GM12878 (cell line): ENCODE measurements around the gene ZNRF3. TPM values are rescaled to one million over a fixed set of nuclear protein-coding genes. Genes with fewer than 3 reads are reported as not detected.
"Not testable (repeated sequence)": the region's sequence is repeated elsewhere in the genome, so short reads cannot be mapped to it uniquely, and the experiment has no call there.

ENCODE experiments used
- ATAC-seq: fragments of 200-7000 bp; cut with Tn5 transposase; 3 replicates; pipeline ENCODE4 v1.9.1; 2020; ENCODE audit warnings: mild to moderate bottlenecking, moderate library complexity
- BruUV-seq: library from RNA; stranded (reverse); fragments of 400-500 nt; replicated peaks from 2 replicates; lab custom pipeline; 2021; lab: Mats Ljungman, UMichigan
- CTCF ChIA-PET: fragments of 300-600 bp; sonication (Branson Sonifier 250); formaldehyde crosslinking; extraction: SDS; loops from one replicate; lab custom pipeline; 2021; ENCODE audit warnings: inconsistent platforms; lab: Yijun Ruan, JAX
- POLR2A ChIA-PET: fragments of 350-600 bp; formaldehyde crosslinking; extraction: SDS; loops from one replicate; lab custom pipeline; 2021; ENCODE audit warnings: inconsistent platforms; lab: Charles Lee
- RAD21 ChIA-PET: fragments of 300-600 bp; sonication (Branson Sonifier 250); formaldehyde crosslinking; loops from one replicate; lab custom pipeline; 2023; ENCODE audit warnings: antibody characterized with exemption; ENCODE audit not compliant: unreplicated experiment; lab: Charles Lee
- SMC1A ChIA-PET: fragments of 300-600 bp; sonication (Branson Sonifier 250); formaldehyde crosslinking; loops from one replicate; lab custom pipeline; 2023; ENCODE audit not compliant: unreplicated experiment, uncharacterized antibody; lab: Charles Lee
- DNase-seq: peaks from one replicate; pipeline ENCODE4 v3.0.0-alpha.2; 2011; ENCODE audit warnings: low read depth, low spot score
- FAIRE-seq: peaks from 3 replicates; lab custom pipeline; 2011; peaks lifted over from hg19 to GRCh38; lab: Jason Lieb, UNC
- H2AFZ ChIP-seq: 2 replicates; pipeline ENCODE4 v1.6.0; 2011; ENCODE audit warnings: low read depth, low read length, control low read depth; ENCODE audit not compliant: control insufficient read depth
- H3K27ac ChIP-seq: 2 replicates; pipeline ENCODE4 v1.5.1; 2011; ENCODE audit warnings: control low read depth; ENCODE audit not compliant: control insufficient read depth, insufficient read depth
- H3K27me3 ChIP-seq, 2 experiments: replicated peaks in 1 of 2; 2 replicates each; pipeline versions ENCODE4 v1.6.0 to v1.6.1; 2011; ENCODE audit warnings: low read length in 1 of 2; ENCODE audit not compliant: control insufficient read depth in 2 of 2, insufficient read depth in 2 of 2
- H3K36me3 ChIP-seq, 2 experiments: 2 replicates each; pipeline ENCODE4 v1.5.1; 2011; ENCODE audit warnings: low read length in 1 of 2; ENCODE audit not compliant: control insufficient read depth in 2 of 2, insufficient read depth in 2 of 2
- H3K4me1 ChIP-seq: 2 replicates; pipeline ENCODE4 v1.6.1; 2011; ENCODE audit warnings: mild to moderate bottlenecking, low read length, moderate library complexity, mixed read lengths; ENCODE audit not compliant: control insufficient read depth, insufficient read depth
- H3K4me2 ChIP-seq: 2 replicates; pipeline ENCODE4 v1.6.0; 2011; ENCODE audit warnings: control low read depth; ENCODE audit not compliant: control insufficient read depth, insufficient read depth
- H3K4me3 ChIP-seq: fragments of 200-600 bp; sonication (generic); 2 replicates; pipeline ENCODE4 v1.5.1; 2016
- H3K79me2 ChIP-seq: 2 replicates; pipeline ENCODE4 v1.6.0; 2011; ENCODE audit warnings: low read length; ENCODE audit not compliant: control insufficient read depth, insufficient read depth
- H3K9ac ChIP-seq: 2 replicates; pipeline ENCODE4 v1.8.0; 2011; ENCODE audit warnings: low read length, control low read depth, mixed read lengths; ENCODE audit not compliant: control insufficient read depth, insufficient read depth
- H3K9me3 ChIP-seq: replicated peaks from 3 replicates; pipeline ENCODE4 v1.5.1; 2011; ENCODE audit warnings: mild to moderate bottlenecking, low read length; ENCODE audit not compliant: control insufficient read depth, insufficient read depth
- H4K20me1 ChIP-seq: 2 replicates; pipeline ENCODE4 v1.6.0; 2011; ENCODE audit not compliant: control insufficient read depth, insufficient read depth
- BMI1 ChIP-seq: fragments of 450-650 bp; IDR thresholded peaks from 2 replicates; pipeline ENCODE4 v1.6.1; 2016; ENCODE audit warnings: mild to moderate bottlenecking, moderate library complexity, borderline replicate concordance
- CHD2 ChIP-seq: IDR thresholded peaks from 2 replicates; pipeline ENCODE4 v1.6.1; 2011; ENCODE audit warnings: low read depth, low read length, improper control_type of control experiment, borderline replicate concordance
- GABPA ChIP-seq: IDR thresholded peaks from 2 replicates; pipeline ENCODE4 v1.6.1; 2014; ENCODE audit warnings: antibody characterized with exemption, low read depth, mild to moderate bottlenecking, inconsistent platforms
- STAT1 ChIP-seq: fragments of 450-650 bp; conservative IDR thresholded peaks from 2 replicates; pipeline ENCODE4 v1.6.1; 2014; ENCODE audit warnings: antibody characterized with exemption, mild to moderate bottlenecking
- TCF7 ChIP-seq: IDR thresholded peaks from 2 replicates; pipeline ENCODE4 v1.6.1; 2014; ENCODE audit warnings: antibody characterized with exemption, borderline replicate concordance
- ZNF217 ChIP-seq: fragments of 450-650 bp; IDR thresholded peaks from 2 replicates; pipeline ENCODE4 v1.6.1; 2017; ENCODE audit warnings: antibody characterized with exemption, mild to moderate bottlenecking
- WGBS: methylation state at CpG from one replicate; pipeline ENCODE4 v1.1.6; 2016; ENCODE audit warnings: low lambda C conversion rate; ENCODE audit not compliant: insufficient replicate concordance, insufficient coverage; ENCODE audit errors: missing lambda C conversion rate; 5-methylcytosine and 5-hydroxymethylcytosine counted together
- in situ Hi-C: fragments of 300-500 bp; cut with MboI; formaldehyde crosslinking; loops from 9 replicates; pipeline ENCODE4 v1.14.3; 2018; ENCODE audit warnings: mixed read lengths
- intact Hi-C: fragments of 100-400 bp; cut with micrococcal nuclease; formaldehyde crosslinking; loops from one replicate; pipeline ENCODE4 v1.14.2; 2022; ENCODE audit not compliant: unreplicated experiment
- polyA plus RNA-seq, 11 experiments: library from polyadenylated mRNA; depleted of rRNA in 4 of 11; unstranded in 6 of 11; stranded (reverse) in 5 of 11; fragments of >200 nt; fragmentation: Nextera tagmentation in 4 of 11; fragmentation: Illumina TruSeq in 1 of 11; extraction: Ambion mirVana in 4 of 11; extraction: Trizol in 1 of 11; gene quantifications; 1 replicate in 1 of 11; 2 replicates in 10 of 11; pipeline versions ENCODE4 v1.2.1 to v1.2.3, GENCODE V29; 2011 to 2016; ENCODE audit warnings: inconsistent platforms in 2 of 11, missing spikeins in 2 of 11, low read depth in 1 of 11
- total RNA-seq, 4 experiments: library from RNA; depleted of rRNA in 3 of 4; stranded (reverse); fragments of >200 nt in 3 of 4; fragmentation: Illumina TruSeq in 1 of 4; extraction: Trizol in 1 of 4; gene quantifications; 2 replicates each; pipeline versions ENCODE4 v1.2.1 to v1.2.3, GENCODE V29; 2013 to 2021
- TF ChIP-seq, protein P1 (sequence below): fragments of 450-650 bp; IDR thresholded peaks from 2 replicates; pipeline ENCODE4 v1.6.1; 2018; ENCODE audit warnings: borderline replicate concordance, mild to moderate bottlenecking; ENCODE audit not compliant: partially characterized antibody
- TF ChIP-seq, protein P2 (sequence below): IDR thresholded peaks from 2 replicates; pipeline ENCODE4 v1.6.1; 2011; ENCODE audit warnings: low read depth, mild to moderate bottlenecking, low read length, moderate library complexity, borderline replicate concordance; ENCODE audit errors: extremely low read depth
- TF ChIP-seq, protein P3 (sequence below): fragments of 450-650 bp; IDR thresholded peaks from 2 replicates; pipeline ENCODE4 v1.6.1; 2017; ENCODE audit warnings: low read depth, mild to moderate bottlenecking, moderate library complexity

Gene ZNRF3
- total and polyA plus RNA-seq, 10 of the 15 experiments (the other 5 are each of a cell fraction or from before 2014, with no cell fraction given): 0.05 to 2.4 (median 0.46) TPM

DNA sequence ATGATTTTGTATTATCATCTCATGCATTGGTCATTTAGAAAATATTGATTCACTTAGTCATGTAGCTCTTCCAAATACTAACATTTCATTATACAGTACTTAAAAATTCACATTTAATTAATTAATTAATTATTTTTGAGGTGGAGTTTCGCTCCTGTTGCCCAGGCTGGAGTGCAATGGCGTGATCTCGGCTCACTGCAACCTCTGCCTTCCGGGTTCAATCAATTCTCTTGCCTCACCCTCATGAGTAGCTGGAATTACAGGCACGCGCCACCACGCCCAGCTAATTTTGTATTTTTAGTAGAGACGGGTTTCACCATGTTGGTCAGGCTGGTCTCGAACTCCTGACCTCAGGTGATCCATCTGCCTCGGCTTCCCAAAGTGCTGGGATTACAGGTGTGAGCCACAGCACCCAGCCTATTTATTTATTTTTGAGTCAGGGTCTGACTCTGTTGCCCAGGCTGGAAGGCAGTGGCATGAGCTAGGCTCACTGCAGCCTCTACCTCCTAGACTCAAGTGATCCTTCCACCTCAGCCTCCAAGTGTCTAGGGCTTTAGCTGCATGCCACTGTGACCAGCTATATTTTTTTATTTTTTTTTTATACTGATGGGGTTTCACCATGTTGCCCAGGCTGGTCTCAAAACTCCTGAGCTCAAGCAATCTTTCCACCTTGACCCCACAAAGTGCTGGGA is 65.6 kb downstream of the ZNRF3 start:
- SMC1A ChIA-PET: interaction anchor here (0.6 to 2.9 kb wide), 12 partner anchors 10 to 92 kb away, joined by 3 to 8 read pairs (median 3); no protein-coding TSS in a partner anchor
- FAIRE-seq, H3K9ac ChIP-seq, H3K4me1 ChIP-seq, BruUV-seq, H3K36me3 ChIP-seq, H3K4me2 ChIP-seq, DNase-seq, H2AFZ ChIP-seq, H3K27me3 ChIP-seq, H3K27ac ChIP-seq, in situ Hi-C loops, intact Hi-C loops, H3K79me2 ChIP-seq, ATAC-seq, H4K20me1 ChIP-seq, H3K4me3 ChIP-seq, H3K9me3 ChIP-seq: not testable (repeated sequence)
- POLR2A ChIA-PET: interaction anchor here (0.8 to 1.1 kb wide), 3 partner anchors 12 to 66 kb away, joined by 3 to 4 read pairs (median 3); no protein-coding TSS in a partner anchor
- RAD21 ChIA-PET: interaction anchor here (1.0 to 1.2 kb wide), 2 partner anchors 31 to 91 kb away, joined by 3 to 4 read pairs; no protein-coding TSS in a partner anchor
- WGBS: 43% methylated on average over 10 of the region's 10 CpGs
- CTCF ChIA-PET: interaction anchor here (0.8 to 1.2 kb wide), 3 partner anchors 19 to 29 kb away, joined by 3 read pairs; no protein-coding TSS in a partner anchor

DNA sequence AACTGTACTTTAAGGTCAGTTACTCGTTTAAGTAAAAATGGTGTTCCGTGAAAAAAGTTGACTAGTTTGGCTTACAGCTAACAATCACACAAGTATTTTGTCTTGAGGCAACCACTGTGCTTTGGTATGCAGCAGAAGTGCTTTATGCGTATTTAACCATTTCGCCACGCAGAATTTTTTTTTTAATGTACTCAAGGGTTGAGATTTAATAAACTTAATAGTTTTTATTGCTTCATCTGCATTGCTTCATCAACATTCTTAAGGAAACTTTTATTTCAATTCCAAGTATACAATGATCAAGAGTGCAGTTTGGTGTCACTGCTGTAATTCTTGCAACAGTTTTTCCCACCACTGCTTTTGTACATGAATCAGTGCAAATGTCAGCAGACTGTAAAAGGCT is 66.4 kb downstream of the ZNRF3 start:
- intact Hi-C loops (no loop called here), in situ Hi-C loops (no loop called here)
- SMC1A ChIA-PET: interaction anchor here (1.1 to 2.9 kb wide), 7 partner anchors 12 to 92 kb away, joined by 3 to 8 read pairs (median 4); no protein-coding TSS in a partner anchor
- no peak for TF ChIP-seq ZNF217
- no peak for TF ChIP-seq TCF7
- TF ChIP-seq CHD2: no peak
- TF ChIP-seq, protein P1, sequence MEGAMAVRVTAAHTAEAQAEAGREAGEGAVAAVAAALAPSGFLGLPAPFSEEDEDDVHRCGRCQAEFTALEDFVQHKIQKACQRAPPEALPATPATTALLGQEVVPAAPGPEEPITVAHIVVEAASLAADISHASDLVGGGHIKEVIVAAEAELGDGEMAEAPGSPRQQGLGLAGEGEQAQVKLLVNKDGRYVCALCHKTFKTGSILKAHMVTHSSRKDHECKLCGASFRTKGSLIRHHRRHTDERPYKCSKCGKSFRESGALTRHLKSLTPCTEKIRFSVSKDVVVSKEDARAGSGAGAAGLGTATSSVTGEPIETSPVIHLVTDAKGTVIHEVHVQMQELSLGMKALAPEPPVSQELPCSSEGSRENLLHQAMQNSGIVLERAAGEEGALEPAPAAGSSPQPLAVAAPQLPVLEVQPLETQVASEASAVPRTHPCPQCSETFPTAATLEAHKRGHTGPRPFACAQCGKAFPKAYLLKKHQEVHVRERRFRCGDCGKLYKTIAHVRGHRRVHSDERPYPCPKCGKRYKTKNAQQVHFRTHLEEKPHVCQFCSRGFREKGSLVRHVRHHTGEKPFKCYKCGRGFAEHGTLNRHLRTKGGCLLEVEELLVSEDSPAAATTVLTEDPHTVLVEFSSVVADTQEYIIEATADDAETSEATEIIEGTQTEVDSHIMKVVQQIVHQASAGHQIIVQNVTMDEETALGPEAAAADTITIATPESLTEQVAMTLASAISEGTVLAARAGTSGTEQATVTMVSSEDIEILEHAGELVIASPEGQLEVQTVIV: no peak
- TF ChIP-seq BMI1: no peak
- TF ChIP-seq, protein P2, sequence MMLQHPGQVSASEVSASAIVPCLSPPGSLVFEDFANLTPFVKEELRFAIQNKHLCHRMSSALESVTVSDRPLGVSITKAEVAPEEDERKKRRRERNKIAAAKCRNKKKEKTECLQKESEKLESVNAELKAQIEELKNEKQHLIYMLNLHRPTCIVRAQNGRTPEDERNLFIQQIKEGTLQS: no peak
- no peak for TF ChIP-seq GABPA
- TF ChIP-seq, protein P3, sequence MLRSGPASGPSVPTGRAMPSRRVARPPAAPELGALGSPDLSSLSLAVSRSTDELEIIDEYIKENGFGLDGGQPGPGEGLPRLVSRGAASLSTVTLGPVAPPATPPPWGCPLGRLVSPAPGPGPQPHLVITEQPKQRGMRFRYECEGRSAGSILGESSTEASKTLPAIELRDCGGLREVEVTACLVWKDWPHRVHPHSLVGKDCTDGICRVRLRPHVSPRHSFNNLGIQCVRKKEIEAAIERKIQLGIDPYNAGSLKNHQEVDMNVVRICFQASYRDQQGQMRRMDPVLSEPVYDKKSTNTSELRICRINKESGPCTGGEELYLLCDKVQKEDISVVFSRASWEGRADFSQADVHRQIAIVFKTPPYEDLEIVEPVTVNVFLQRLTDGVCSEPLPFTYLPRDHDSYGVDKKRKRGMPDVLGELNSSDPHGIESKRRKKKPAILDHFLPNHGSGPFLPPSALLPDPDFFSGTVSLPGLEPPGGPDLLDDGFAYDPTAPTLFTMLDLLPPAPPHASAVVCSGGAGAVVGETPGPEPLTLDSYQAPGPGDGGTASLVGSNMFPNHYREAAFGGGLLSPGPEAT: no peak
- no peak for TF ChIP-seq STAT1

More for the DNA sequence above, 66.4 kb downstream of the ZNRF3 start:
- no TSS peak for BruUV-seq
- Histone ChIP-seq H3K9ac (no peak overlapping the region), H4K20me1 (no peaks in the 10 kb centered on the region), H3K9me3 (peaks cover 3% of the 10 kb centered on the region; the same call in 2 of the 3 replicates), H3K27ac (no peak overlapping the region), H3K36me3 (no peaks in the 10 kb centered on the region), H3K27me3 (peaks cover 0 to 2% of the 10 kb centered on the region in 2 experiments; a peak in 1 of 4 replicates), H3K79me2 (no peaks in the 10 kb centered on the region), H2AFZ (no peak overlapping the region), H3K4me3 (no peak overlapping the region), H3K4me1 (0 out of 2 replicates have a peak, but pooled peaks cover 2% of the 10 kb centered on the region), H3K4me2 (no peak overlapping the region)
- DNase-seq: no peak
- ChIA-PET POLR2A (interaction anchor here (1.1 kb wide), 2 partner anchors 11 to 65 kb away, joined by 3 to 4 read pairs; no protein-coding TSS in a partner anchor), RAD21 (interaction anchor here (1.0 kb wide), 1 partner anchor 90 kb away, joined by 3 read pairs; no protein-coding TSS in a partner anchor), CTCF (interaction anchor here (0.6 to 1.2 kb wide), 3 partner anchors 27 to 345 kb away, joined by 3 read pairs; no protein-coding TSS in a partner anchor)
- ATAC-seq: no peak; the same call in 2 of the 3 replicates
- 63% methylated on average over 5 of the region's 5 CpGs for WGBS
- no peak for FAIRE-seq
